Thymus (tissue), 11 donors: ENCODE data around the gene LRMDA. TPM values are rescaled to one million over a fixed set of nuclear protein-coding genes. Genes with fewer than 3 reads are reported as not detected.
"Not testable (repeated sequence)": the region's sequence is repeated elsewhere in the genome, so short reads cannot be mapped to it uniquely, and the experiment has no call there.

Source experiments
- DNase-seq, 9 donors: peaks; one replicate each; pipeline ENCODE4 v3.0.0-alpha.2; 2013; ENCODE audit warnings: low spot score in 9 of 9, low read depth in 6 of 9, missing footprints in 1 of 9
- H3K27ac ChIP-seq, 2 donors: one replicate each; pipeline ENCODE4 v1.5.1; 2013; ENCODE audit warnings: control low read depth in 1 of 2, low read depth in 1 of 2, low read length in 1 of 2, mild to moderate bottlenecking in 1 of 2, moderate library complexity in 1 of 2
- H3K27me3 ChIP-seq, 2 donors: one replicate each; pipeline ENCODE4 v1.5.1; 2013; ENCODE audit warnings: low read length in 1 of 2; ENCODE audit not compliant: control insufficient read depth in 2 of 2, insufficient read depth in 1 of 2
- H3K36me3 ChIP-seq, 2 donors: one replicate each; pipeline ENCODE4 v1.5.1; 2013; ENCODE audit warnings: low read length in 1 of 2, mild to moderate bottlenecking in 1 of 2, moderate library complexity in 1 of 2; ENCODE audit not compliant: control insufficient read depth in 2 of 2, insufficient read depth in 2 of 2
- H3K4me1 ChIP-seq, 2 donors: one replicate each; pipeline ENCODE4 v1.5.1; 2013; ENCODE audit warnings: low read length in 2 of 2; ENCODE audit not compliant: control insufficient read depth in 2 of 2, insufficient read depth in 2 of 2
- H3K4me3 ChIP-seq, 2 donors: one replicate each; pipeline ENCODE4 v1.5.1; 2013; ENCODE audit warnings: low read length in 2 of 2, control low read depth in 1 of 2, mild to moderate bottlenecking in 1 of 2
- H3K9me3 ChIP-seq, 2 donors: one replicate each; pipeline ENCODE4 v1.5.1; 2013; ENCODE audit warnings: low read length in 1 of 2, mild to moderate bottlenecking in 1 of 2; ENCODE audit not compliant: control insufficient read depth in 2 of 2, insufficient read depth in 1 of 2
- WGBS: extraction: QIAGEN DNeasy Blood & Tissue Kit; methylation state at CpG from one replicate; pipeline ENCODE4 v1.1.7; 2013; 5-methylcytosine and 5-hydroxymethylcytosine counted together
- polyA plus RNA-seq: library from polyadenylated mRNA; stranded (reverse); fragments of 200-250 nt; gene quantifications from one replicate; pipeline ENCODE4 v1.2.3, GENCODE V29; 2013
- total RNA-seq: library from RNA; stranded (reverse); fragments of 120-200 nt; gene quantifications from one replicate; pipeline ENCODE4 v1.2.4, GENCODE V29; 2013
- donor health status: healthy.

Gene LRMDA
- total and polyA plus RNA-seq, 2 donors = 2.5 to 4.6 TPM

- H3K27me3 ChIP-seq = peaks cover 0 to 2% of the 10 kb centered on the region in 2 donors
- H3K27ac ChIP-seq = no peak overlapping the region
- WGBS = 57% methylated on average over 10 of the region's 10 CpGs
- H3K36me3 ChIP-seq = no peaks in the 10 kb centered on the region
- no peak overlapping the region for H3K4me3 ChIP-seq
- H3K9me3 ChIP-seq = no peaks in the 10 kb centered on the region
- DNase-seq = no peak
- H3K4me1 ChIP-seq = no peaks in the 10 kb centered on the region
These were observed 182.5 kb downstream of the LRMDA start for GRCh38 chr10:75613685-75614504.

- H3K27ac ChIP-seq = no peak overlapping the region
- H3K4me3 ChIP-seq = no peak overlapping the region
- H3K9me3 ChIP-seq = no peaks in the 10 kb centered on the region
- H3K27me3 ChIP-seq = peaks cover 0 to 2% of the 10 kb centered on the region in 2 donors
- DNase-seq = no peak
- no peaks in the 10 kb centered on the region for H3K36me3 ChIP-seq
- no peaks in the 10 kb centered on the region for H3K4me1 ChIP-seq
- 96% methylated on average over 3 of the region's 3 CpGs for WGBS
These were observed 184.7 kb downstream of the LRMDA start for GRCh38 chr10:75616076-75616475.

GRCh38 chr10:75616874-75617478, 185.6 kb downstream of the LRMDA start:
- Histone ChIP-seq H3K36me3 (no peaks in the 10 kb centered on the region), H3K27me3 (peaks cover 0 to 2% of the 10 kb centered on the region in 2 donors), H3K4me3 (no peak overlapping the region), H3K9me3 (no peaks in the 10 kb centered on the region), H3K27ac (no peak overlapping the region), H3K4me1 (no peaks in the 10 kb centered on the region)
- WGBS = 94% methylated on average over 3 of the region's 3 CpGs
- DNase-seq = no peak

- Histone ChIP-seq H3K4me1 (no peaks in the 10 kb centered on the region), H3K36me3 (no peaks in the 10 kb centered on the region), H3K27ac (no peak overlapping the region), H3K4me3 (no peak overlapping the region), H3K9me3 (no peaks in the 10 kb centered on the region), H3K27me3 (peaks cover 0 to 2% of the 10 kb centered on the region in 2 donors)
- DNase-seq = no peak
- 98% methylated on average over 4 of the region's 4 CpGs for WGBS
These were observed 186.2 kb downstream of the LRMDA start for GRCh38 chr10:75617485-75618155.

GRCh38 chr10:75619635-75620034, 188.2 kb downstream of the LRMDA start:
- no peaks in the 10 kb centered on the region for H3K9me3 ChIP-seq
- no peak overlapping the region for H3K4me3 ChIP-seq
- 98% methylated on average over 3 of the region's 3 CpGs for WGBS
- H3K4me1 ChIP-seq = no peaks in the 10 kb centered on the region
- no peaks in the 10 kb centered on the region for H3K36me3 ChIP-seq
- no peak overlapping the region for H3K27ac ChIP-seq
- H3K27me3 ChIP-seq = no peaks in the 10 kb centered on the region
- DNase-seq = no peak

GRCh38 chr10:75620356-75620755, 188.9 kb downstream of the LRMDA start:
- Histone ChIP-seq H3K4me1 (no peaks in the 10 kb centered on the region), H3K4me3 (no peak overlapping the region), H3K27ac (no peak overlapping the region), H3K27me3 (no peaks in the 10 kb centered on the region), H3K9me3 (no peaks in the 10 kb centered on the region), H3K36me3 (no peaks in the 10 kb centered on the region)
- DNase-seq = no peak

GRCh38 chr10:75621003-75621402, 189.6 kb downstream of the LRMDA start:
- not testable (repeated sequence) for H3K4me3 ChIP-seq, DNase-seq, H3K36me3 ChIP-seq, H3K4me1 ChIP-seq, H3K27me3 ChIP-seq, H3K27ac ChIP-seq, H3K9me3 ChIP-seq
- 92% methylated on average over 4 of the region's 4 CpGs for WGBS

- Histone ChIP-seq H3K27me3 (no peaks in the 10 kb centered on the region), H3K36me3 (no peaks in the 10 kb centered on the region), H3K9me3 (no peaks in the 10 kb centered on the region), H3K4me3 (no peak overlapping the region), H3K4me1 (no peaks in the 10 kb centered on the region), H3K27ac (no peak overlapping the region)
- 97% methylated on average over 1 of the region's 1 CpG for WGBS
- DNase-seq = no peak
These were observed 191.1 kb downstream of the LRMDA start for GRCh38 chr10:75622503-75622902.
